ENCODE data around the gene ETV3L.
A peak's percentile ranks its signal among the peaks of the same experiment; 100 is the strongest.
"Not testable (repeated sequence)": the region's sequence is repeated elsewhere in the genome, so short reads cannot be mapped to it uniquely, and the experiment has no call there.

ETV3L gene

DNA sequence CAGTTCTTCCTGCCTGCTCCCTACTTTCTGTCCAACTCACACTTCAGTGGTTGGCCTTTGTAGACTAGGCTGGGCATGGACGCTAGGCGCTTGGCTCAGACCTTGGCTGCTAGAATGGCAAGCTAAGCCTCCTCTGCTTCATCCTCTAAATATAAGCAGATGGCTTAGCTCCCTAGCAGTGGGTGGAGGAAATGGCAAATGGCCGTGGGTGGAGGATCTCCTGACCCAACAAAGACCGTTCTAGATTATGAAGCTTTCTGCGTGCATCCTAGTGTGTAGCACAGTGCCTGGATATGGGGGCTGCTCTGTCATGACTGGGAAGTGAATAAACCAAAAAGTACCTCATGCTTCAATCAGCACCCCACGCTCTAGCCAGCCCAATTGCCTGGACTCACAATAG lies 10.4 kb upstream of the ETV3L start:
- no peak for DNase-seq
- in situ Hi-C loops (cut with HindIII; ENCODE audit: low pct_ligation_motif_present, low pct_unique_long_range_greater_than_20kb, low sequenced_read_pairs) = no loop called here

DNA sequence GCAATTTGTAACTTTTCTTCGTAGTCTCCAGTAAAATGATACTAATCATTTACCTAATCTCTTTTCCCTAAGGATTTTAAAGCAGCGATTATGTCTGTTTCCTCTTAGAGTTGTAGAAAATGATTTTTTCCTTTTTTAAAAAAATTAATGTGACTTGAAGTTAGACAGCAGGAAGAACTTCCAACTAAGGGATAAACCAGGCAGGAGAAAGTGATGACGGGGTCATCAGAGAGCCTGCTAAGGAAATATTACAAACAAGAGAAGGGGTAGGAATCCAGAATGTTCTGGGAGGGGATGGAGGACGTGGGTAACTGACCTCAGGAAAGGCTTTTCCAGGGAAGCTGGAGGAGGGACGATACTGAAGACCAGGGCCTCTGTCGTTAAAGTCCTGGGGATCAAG lies 8.8 kb upstream of the ETV3L start:
- in situ Hi-C loops (cut with HindIII; ENCODE audit: low pct_ligation_motif_present, low pct_unique_long_range_greater_than_20kb, low sequenced_read_pairs) = no loop called here
- no peak for DNase-seq

DNA sequence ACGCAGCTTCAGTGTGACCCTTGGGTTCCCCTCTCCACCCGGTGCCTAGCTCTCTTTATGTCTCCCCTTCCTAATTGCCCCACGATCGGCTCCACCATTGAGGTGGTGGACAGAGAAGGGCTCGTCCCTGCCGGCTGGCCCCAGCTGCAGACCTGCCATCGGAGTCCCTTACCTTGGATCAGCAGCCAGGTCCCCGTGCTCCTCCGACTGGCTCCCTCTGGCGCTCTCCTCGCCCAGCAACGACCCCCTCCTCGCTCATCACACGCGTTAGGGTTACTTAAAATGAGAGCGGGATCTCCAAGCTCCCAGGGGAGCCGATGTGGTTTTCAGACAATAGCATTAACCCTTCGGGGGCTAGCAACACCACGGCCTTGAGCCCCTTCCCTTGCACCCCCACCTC lies 8.1 kb upstream of the ETV3L start:
- in situ Hi-C loops (cut with HindIII; ENCODE audit: low pct_ligation_motif_present, low pct_unique_long_range_greater_than_20kb, low sequenced_read_pairs) = no loop called here
- DNase-seq = no peak

DNA sequence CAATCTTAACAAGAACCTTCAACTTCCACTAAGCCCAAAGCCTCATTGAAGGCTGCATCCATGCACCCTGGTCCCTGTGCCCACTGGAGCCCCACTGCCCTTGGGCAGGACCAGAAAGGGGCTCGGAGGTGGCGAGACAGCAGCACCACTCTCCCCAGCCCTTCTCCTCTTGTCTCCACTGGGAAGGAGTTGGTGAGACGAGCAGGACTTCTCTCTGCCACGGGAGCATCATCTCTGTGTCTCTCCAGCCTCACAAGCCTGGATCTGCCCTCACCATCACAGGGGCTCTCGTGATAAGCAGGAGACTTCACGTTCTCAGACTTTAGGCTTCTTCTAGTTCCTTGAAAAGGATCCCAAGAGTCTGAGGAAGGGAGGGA lies 7.2 kb upstream of the ETV3L start:
- no peak for DNase-seq
- in situ Hi-C loops (cut with HindIII; ENCODE audit: low pct_ligation_motif_present, low pct_unique_long_range_greater_than_20kb, low sequenced_read_pairs) = no loop called here

DNA sequence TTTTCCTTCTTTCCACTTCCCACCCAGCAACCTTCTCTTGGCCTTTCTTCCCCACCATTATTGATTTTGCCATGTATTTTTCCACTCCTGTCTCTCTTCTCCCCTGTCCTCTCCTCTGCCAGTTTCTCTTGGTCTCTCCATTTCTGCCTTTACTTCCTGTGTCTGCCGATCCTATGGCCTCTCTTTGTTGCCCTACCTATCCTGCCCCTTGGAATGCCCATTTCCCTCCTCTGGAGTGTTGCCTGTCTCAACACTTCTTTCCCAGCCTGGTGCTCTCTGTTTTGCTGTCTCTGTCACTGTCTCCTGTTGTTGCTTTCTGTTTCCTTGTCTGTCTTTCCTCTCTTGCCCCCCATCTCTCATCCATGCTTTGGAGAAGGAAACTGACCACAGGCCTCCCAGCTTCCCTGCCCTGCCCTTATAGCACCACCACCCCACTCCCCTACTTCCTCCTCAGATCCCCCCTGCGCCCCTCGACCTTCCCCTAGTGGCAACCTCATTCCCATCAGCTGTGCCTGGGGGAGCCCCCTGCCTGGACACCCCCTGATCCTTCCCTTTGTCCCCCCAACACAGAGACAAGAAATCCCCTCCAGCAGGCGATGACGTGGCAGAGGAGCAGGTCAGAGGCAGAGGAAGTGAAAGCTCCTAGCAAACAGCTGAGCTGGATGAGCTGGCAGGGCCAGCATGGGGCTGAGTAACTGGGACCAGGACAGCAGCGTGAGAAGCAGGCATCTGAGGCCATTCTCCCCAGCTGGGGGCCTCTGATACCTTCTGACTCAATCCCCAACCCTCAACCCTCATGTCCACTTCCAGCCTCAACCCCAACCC lies 6.6 kb upstream of the ETV3L start:
- in situ Hi-C loops (cut with HindIII; ENCODE audit: low pct_ligation_motif_present, low pct_unique_long_range_greater_than_20kb, low sequenced_read_pairs) = no loop called here
- DNase-seq = peak; percentile 68

DNA sequence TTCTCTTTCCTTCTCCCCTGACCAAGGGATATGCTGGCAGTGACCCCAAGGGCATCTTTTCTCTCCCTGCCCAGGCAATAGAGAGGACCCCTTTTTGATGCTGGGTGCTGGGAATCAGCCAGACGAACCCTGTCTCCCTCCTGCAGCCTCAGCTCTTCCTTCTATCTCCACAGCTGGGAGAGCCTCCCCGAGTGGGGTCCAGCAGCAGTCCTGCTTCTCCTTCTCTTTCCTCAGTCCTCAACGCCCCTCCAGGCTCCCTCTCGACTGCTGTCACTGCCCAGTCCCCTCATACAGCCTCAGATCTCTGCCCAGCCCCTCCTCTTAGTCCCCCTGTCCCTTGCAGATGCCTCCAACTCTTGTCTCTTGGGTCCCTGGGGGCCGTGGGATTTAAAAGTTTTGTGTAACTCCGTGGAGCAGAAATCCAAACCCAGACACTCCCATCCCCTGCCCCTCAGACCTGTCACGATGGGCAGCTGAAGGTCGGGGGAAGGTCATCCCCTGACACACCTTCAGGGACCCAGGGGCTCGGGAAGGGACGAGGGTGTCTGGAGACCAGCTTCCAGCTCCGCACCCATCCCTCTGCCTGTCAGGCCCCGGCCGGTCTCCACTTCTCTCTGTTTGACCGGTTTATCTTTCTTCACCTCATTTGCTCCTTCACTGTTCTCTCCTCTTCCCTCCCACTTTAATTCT lies 5.8 kb upstream of the ETV3L start:
- in situ Hi-C loops (cut with HindIII; ENCODE audit: low pct_ligation_motif_present, low pct_unique_long_range_greater_than_20kb, low sequenced_read_pairs) = no loop called here
- DNase-seq = no peak

DNA sequence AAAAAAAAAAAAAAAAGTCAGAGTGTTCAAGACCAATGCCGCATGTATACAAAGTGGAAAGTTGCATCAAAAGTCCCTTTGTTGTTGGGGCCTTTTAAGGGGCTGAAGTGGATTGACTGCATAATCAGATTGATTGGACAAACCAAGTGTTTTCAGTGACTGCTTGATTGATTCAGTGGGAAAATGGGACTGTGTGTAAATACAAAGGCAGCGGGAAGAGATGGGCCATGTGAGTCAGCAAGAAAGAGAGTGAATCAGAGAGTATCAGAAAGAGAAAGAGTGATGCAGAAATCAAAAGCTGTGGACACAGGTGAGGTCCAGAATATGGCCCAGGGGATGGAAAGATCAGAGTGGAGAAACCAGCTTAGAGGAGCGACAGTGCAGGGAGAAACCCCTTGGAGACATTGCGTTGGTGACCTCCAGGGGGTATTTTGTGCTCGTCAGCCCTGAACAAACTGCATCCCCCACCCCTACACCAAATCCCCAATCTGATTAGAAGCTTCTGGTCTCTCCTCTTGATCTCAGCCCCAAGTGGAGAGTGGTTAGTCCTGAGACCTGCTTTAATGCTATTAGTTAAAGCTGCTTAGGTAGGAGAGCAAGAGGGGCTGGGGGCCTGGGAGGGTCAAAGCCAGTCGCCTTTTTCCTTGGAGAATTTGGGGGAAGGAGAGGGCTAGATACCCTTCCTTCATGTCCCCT lies 5.1 kb upstream of the ETV3L start:
- in situ Hi-C loops (cut with HindIII; ENCODE audit: low pct_ligation_motif_present, low pct_unique_long_range_greater_than_20kb, low sequenced_read_pairs) = no loop called here
- DNase-seq = no peak

DNA sequence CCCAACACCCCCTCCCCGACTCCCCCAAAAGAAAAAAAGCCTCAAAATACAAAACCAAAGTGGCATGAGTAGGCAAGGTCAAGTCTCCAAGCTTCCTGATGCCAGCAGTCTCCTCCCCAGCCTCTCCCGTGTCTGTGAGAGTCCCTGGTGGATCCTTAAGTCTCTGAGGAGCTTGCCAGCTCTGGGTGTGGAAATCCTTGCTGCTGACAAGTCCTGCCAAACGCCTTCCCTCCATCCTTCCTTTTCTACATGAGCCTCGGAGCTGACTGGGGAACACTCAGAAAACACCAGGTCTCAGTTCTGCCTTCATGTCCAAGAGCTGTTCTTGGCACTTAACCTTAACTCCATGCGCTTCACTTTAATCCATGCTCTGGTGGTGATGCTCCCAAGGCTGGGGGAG lies 3.7 kb upstream of the ETV3L start:
- in situ Hi-C loops (cut with HindIII; ENCODE audit: low pct_ligation_motif_present, low pct_unique_long_range_greater_than_20kb, low sequenced_read_pairs) = no loop called here
- no peak for DNase-seq

DNA sequence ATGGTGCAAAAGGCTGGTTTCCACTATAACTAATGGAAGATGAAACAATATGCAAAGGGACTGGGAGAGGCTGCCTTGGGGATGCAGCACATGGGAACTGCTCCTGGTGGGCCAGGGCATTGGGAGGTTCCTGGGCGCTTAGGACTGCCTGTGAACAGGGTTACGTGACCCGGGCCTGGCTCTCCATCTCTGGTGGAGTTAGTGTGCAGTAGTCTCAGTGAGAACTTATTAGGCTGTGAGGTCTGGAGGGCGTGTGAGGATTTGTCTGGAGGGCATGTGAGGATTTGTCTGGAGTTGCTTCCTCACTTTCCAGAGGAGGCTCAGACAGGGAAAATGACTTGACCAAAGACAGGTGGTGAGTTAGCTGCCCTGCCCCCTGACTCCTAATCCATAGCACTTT lies 1.5 kb upstream of the ETV3L start:
- in situ Hi-C loops (cut with HindIII; ENCODE audit: low pct_ligation_motif_present, low pct_unique_long_range_greater_than_20kb, low sequenced_read_pairs) = no loop called here
- DNase-seq = no peak

DNA sequence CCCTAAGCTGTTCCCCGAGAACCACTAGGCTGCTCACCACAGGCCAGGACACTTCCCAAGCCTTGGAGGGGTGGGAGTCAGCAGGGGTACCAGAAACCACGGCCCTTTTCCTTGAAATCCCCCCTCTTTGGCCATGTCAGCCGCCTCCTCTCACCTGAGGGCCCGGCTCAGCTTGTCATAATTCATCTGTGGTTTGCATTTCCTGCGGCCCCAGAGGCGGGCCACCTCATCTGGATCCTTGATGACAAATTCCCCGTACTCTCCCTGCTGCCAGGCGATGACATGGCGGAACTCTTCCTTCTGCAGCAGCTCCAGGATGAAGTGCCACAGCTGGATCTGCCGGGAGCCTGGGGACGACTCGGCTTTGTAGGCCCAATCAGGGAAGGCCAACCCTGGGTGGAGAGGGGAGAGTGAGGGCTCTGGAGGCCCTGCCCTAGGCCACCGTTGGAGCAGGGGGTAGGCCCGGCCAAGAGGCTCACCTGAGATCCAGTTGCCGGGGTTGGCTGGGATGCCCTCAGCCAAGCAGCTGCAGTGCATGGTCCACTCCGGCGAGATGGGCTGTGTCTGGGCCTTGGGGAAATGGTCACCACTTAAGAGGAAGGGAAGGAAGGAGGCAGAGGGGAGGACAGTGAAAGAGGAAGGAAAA lies 498 bp downstream of the ETV3L start:
- DNase-seq; in situ Hi-C loops (cut with HindIII; ENCODE audit: low pct_ligation_motif_present, low pct_unique_long_range_greater_than_20kb, low sequenced_read_pairs): not testable (repeated sequence)

DNA sequence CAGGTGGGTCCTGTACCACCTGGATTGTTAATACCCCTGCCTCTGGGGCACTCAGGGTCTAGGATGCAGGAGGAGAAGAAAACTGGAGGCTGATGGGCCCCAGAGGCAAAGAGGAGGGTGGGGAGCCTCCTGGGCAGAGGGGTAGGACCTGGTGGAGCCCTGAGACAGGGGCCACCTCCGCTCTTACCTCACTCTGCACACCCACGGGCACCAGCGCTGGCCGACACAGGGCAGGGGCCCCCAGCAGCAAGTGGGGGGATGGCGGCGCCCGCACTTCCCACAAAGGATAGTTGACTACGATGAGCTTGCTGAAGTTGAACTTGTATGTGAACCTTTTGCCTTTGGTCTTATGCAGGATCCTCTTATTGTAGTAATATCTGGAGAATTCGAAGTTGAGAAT lies 1.1 kb downstream of the ETV3L start:
- DNase-seq = no peak
- in situ Hi-C loops (cut with HindIII; ENCODE audit: low pct_ligation_motif_present, low pct_unique_long_range_greater_than_20kb, low sequenced_read_pairs) = no loop called here

DNA sequence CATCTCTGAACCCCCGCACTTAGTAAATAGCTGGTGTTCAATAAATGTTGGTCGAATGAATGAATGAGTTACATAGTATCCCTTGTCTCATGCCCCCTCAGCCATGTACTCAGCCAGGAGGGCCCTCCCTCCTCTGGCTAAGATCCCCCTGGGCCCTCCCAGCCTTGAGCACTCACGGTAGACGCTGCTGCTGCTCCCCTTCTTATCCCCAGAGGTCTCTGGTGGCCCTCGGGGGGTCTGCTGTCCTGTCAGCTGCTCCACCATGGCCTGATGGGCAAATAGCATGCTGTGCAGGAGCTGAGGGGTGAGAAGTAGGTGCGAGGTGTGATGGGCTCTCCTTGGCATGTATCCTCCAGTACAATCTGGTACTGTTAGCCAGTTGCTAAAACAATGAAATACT lies 1.9 kb downstream of the ETV3L start:
- no peak for DNase-seq
- in situ Hi-C loops (cut with HindIII; ENCODE audit: low pct_ligation_motif_present, low pct_unique_long_range_greater_than_20kb, low sequenced_read_pairs) = no loop called here

DNA sequence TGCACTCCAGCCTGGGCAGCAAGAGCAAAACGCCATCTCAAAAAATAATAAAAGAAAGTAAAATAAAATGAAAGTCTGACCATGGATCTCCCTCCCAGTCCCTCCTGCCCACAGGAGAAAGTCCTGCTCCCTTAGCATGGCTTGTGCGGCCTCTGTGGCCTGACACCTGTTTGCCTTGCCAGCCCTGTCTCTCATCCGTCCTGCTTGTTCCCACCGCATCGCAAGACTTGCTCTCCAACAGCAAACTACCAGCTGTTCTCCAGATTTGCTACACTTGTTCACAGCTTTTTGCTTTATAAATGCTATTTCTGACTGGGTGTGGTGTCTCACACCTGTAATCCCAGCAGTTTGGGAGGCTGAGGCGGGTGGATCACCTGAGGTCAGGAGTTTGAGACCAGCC lies 2.7 kb downstream of the ETV3L start:
- in situ Hi-C loops (cut with HindIII; ENCODE audit: low pct_ligation_motif_present, low pct_unique_long_range_greater_than_20kb, low sequenced_read_pairs) = no loop called here

DNA sequence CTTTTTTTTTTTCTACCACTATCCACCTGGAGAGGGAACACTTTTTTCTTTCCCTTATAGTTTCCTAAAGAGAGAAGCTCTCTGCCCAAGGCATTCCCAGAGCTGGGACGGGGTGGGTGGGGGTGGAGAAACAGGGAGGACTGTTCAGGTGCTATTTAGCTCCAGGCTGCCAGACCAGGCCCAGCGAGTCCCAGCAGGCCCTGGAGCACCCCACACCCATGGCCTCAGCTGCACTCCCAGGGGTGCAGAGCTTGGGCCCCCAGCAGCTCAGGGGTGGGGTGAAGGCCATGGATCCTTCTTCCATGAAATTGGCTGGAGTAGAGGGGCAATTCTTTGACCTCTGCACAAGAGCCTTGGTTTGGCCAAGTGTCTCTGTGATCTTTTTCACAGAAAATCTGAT lies 4.1 kb downstream of the ETV3L start:
- DNase-seq = no peak
- in situ Hi-C loops (cut with HindIII; ENCODE audit: low pct_ligation_motif_present, low pct_unique_long_range_greater_than_20kb, low sequenced_read_pairs) = no loop called here

More for the DNA sequence above, 2.7 kb downstream of the ETV3L start:
- DNase-seq = no peak

DNA sequence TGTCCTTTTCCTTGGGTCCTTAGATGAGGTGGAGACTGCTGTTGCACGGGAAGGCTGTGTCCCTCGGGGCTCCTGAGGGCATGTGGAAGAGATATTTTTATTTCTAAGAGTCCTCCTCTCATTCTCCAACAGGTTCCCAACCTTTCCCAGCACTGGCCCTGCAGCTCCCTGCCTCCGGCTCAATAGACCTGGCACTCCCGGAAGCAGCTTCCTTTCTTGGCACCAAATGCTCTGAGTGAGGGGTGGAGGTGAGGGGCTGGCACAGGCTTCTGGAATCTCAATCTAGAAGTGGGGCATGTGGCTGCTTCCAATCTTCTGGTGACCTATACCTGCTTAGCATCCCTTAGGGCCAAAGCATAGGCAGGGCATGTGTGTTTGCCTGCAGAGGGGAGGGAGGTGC lies 4.5 kb downstream of the ETV3L start:
- in situ Hi-C loops (cut with HindIII; ENCODE audit: low pct_ligation_motif_present, low pct_unique_long_range_greater_than_20kb, low sequenced_read_pairs) = no loop called here
- no peak for DNase-seq

DNA sequence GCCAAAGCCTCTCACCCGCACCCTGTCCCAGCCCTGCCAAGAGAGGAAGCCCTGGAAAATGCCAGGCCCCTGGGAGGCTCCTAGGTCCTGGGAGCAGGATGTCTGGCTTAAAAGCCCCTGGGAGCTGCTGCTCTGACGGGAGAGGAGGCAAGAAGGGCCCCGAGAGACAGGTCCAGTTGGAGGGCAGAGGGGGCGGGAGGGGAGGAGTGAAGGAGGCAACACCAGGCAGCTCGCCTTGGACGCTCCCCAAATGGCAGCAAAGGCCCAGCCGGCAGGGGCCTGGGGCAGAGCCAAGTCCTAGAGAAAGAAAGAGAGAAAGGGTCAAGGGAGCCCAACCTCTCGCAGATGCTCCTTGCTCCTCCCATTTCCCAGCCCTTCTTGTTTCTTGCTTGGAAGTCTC lies 6.8 kb downstream of the ETV3L start:
- no peak for DNase-seq
- in situ Hi-C loops (cut with HindIII; ENCODE audit: low pct_ligation_motif_present, low pct_unique_long_range_greater_than_20kb, low sequenced_read_pairs) = no loop called here

DNA sequence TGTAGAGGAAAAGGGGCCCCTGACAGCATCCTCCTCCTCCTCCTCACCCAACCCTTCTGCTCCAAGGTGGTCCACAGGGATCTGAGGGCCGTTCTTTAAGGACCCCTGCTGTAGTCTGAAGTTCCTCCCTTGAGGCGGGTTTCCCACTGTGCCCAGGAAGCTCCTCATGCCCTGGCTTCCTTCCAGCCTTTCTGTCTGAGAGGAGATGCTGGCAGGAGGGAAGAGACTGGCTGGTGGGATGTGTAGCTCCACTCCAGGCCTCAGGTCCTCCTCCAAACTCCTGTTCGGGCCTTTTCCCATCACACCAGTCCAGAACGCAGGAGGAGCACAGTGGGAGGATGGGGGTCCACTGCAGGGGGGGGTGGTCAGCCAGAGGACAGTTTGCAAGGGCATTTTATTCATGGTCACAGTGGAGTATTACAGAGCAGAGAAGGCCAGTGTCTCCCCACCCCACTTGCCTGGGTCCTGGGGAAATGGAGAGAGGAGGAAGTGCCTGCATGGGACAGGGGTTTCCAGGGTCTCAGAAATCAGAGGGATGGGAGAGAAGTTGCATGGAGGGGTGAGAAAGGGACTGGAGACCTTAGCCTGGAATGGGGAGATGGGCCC lies 7.8 kb downstream of the ETV3L start:
- DNase-seq = no peak
- in situ Hi-C loops (cut with HindIII; ENCODE audit: low pct_ligation_motif_present, low pct_unique_long_range_greater_than_20kb, low sequenced_read_pairs) = no loop called here

DNA sequence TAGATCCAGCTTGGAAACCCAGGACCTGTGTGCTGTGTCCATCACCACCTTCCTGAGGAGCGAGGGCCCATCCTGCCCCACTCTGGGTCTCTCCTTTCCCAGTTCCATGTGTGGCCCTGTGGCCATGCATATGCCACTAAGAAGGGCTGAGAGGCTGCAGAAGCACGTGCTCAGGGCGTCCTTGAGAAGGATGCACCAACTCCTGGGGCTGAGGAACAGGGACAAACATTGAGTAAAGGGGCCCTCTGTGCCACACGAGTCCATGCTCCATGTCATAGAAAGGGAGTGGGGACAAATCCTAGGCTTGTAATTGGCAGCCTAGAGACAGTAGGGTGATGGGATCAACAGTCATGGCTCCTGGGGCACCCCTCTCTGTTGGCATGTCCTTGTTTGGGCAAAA lies 8.4 kb downstream of the ETV3L start:
- in situ Hi-C loops (cut with HindIII; ENCODE audit: low pct_ligation_motif_present, low pct_unique_long_range_greater_than_20kb, low sequenced_read_pairs) = no loop called here

DNA sequence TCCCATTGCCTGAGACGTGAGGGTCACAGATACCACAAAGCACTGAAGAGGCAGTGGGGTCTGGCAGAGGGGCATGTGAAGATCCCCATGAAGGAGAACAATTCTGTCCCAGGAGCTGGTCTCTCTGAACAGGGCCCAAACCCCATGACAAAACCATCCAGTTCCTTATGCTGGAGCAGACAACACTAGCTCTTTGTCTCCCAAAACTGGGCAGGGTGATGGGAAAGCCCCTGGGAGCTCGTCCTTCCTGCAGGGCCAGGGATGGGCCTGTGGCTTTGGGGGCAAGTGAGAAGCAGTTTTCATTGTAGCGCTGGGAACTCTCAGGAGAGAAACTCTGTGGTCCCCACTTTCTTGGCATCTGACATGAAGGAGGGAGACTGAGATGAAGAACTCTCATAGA lies 8.8 kb downstream of the ETV3L start:
- no peak for DNase-seq
- in situ Hi-C loops (cut with HindIII; ENCODE audit: low pct_ligation_motif_present, low pct_unique_long_range_greater_than_20kb, low sequenced_read_pairs) = no loop called here

More for the DNA sequence above, 8.4 kb downstream of the ETV3L start:
- no peak for DNase-seq

Measured in ACHN (cell line).